Measurements from ENCODE around the gene OR2L8.

The OR2L8 gene

DNA sequence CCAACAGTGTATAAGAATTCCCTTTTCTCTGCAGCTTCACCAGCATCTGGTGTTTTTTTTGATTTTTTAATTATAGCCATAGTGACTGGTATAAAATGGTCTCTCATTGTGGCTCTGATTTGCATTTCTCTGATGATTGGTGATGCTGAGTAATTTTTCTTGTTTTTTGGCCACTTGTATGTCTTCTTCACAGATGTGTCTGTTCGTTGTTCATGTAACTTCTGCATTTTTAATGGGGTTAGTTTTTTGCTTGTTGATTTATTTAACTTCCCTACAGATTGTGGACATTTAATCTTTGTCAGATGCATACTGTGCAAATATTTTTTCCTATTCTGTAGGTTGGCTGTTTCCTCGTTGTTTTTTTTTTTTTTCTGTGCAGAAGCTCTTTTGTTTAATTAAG is 44.3 kb downstream of the OR2L8 start:
- DNase-seq (ENCODE audit: low read depth, low spot score): no peak

GRCh38 chr1:247998811-247999210 is 50.2 kb downstream of the OR2L8 start:
- DNase-seq (ENCODE audit: low read depth, low spot score): no peak

Measured in iPS DF 19.7 (cell line).